Panc1 (cell line): Measurements from ENCODE around the gene MACROH2A1. TPM values are rescaled to one million over a fixed set of nuclear protein-coding genes. Genes with fewer than 3 reads are reported as not detected.

Source experiments
- ATAC-seq: fragments of 200-7000 bp; cut with Tn5 transposase; 2 replicates; pipeline ENCODE4 v1.9.1; 2020; ENCODE audit warnings: mild to moderate bottlenecking, moderate library complexity
- BruUV-seq: library from RNA; stranded (reverse); fragments of 400-500 nt; replicated peaks from 2 replicates; lab custom pipeline; 2021; lab: Mats Ljungman, UMichigan
- CTCF ChIA-PET: fragments of 300-600 bp; sonication (Branson Sonifier 250); formaldehyde crosslinking; loops from one replicate; lab custom pipeline; 2022; ENCODE audit warnings: antibody characterized with exemption; lab: Charles Lee
- POLR2A ChIA-PET: fragments of 300-600 bp; sonication (Branson Sonifier 250); formaldehyde crosslinking; loops from one replicate; lab custom pipeline; 2022; ENCODE audit warnings: antibody characterized with exemption; lab: Charles Lee
- DNase-seq: peaks from one replicate; pipeline ENCODE4 v3.0.0-alpha.2; 2010; ENCODE audit warnings: low read depth, low spot score
- H3K27ac ChIP-seq: 2 replicates; pipeline ENCODE4 v1.5.1; 2011; ENCODE audit warnings: mild to moderate bottlenecking, low read length, inconsistent platforms
- H3K27me3 ChIP-seq: fragments of 200-500 bp; sonication (Bioruptor generic); 2 replicates; pipeline ENCODE4 v1.6.0; 2014; ENCODE audit warnings: low read length, inconsistent platforms; ENCODE audit not compliant: control insufficient read depth, insufficient read depth
- H3K36me3 ChIP-seq: fragments of 200-500 bp; sonication (Bioruptor generic); 2 replicates; pipeline ENCODE4 v1.5.1; 2014; ENCODE audit warnings: inconsistent platforms, mild to moderate bottlenecking, low read length, moderate library complexity; ENCODE audit not compliant: control insufficient read depth, insufficient read depth
- H3K4me1 ChIP-seq: 2 replicates; pipeline ENCODE4 v1.5.1; 2011; ENCODE audit warnings: inconsistent platforms, mild to moderate bottlenecking, low read length, moderate library complexity; ENCODE audit not compliant: control insufficient read depth, insufficient read depth
- H3K4me3 ChIP-seq, 2 experiments: 2 replicates each; pipeline ENCODE4 v1.5.1; 2011 to 2012; ENCODE audit warnings: low read depth in 2 of 2, low read length in 2 of 2, mild to moderate bottlenecking in 2 of 2, inconsistent platforms in 1 of 2, moderate library complexity in 1 of 2
- H3K9me3 ChIP-seq: fragments of 200-500 bp; sonication (Bioruptor generic); 2 replicates; pipeline ENCODE4 v1.5.1; 2014; ENCODE audit warnings: low read depth, mild to moderate bottlenecking, inconsistent platforms, low read length, moderate library complexity; ENCODE audit not compliant: control insufficient read depth, insufficient read depth
- POLR2AphosphoS5 ChIP-seq: IDR thresholded peaks from 2 replicates; pipeline ENCODE4 v1.6.1; 2012; ENCODE audit warnings: mild to moderate bottlenecking, low read depth, low read length, moderate library complexity
- SIN3A ChIP-seq: IDR thresholded peaks from 2 replicates; pipeline ENCODE4 v1.6.1; 2012; ENCODE audit warnings: low read depth, mild to moderate bottlenecking, low read length, moderate library complexity, borderline replicate concordance; ENCODE audit not compliant: insufficient read depth
- TCF7L2 ChIP-seq: IDR thresholded peaks from 2 replicates; pipeline ENCODE4 v1.6.1; 2011; ENCODE audit warnings: mild to moderate bottlenecking, low read depth, low read length, inconsistent platforms
- in situ Hi-C: cut with HindIII; loops from 2 replicates; pipeline ENCODE4 v1.10.0; 2016; ENCODE audit warnings: low sequenced_read_pairs, low pct_unique_long_range_greater_than_20kb
- intact Hi-C: fragments of 100-400 bp; cut with micrococcal nuclease; formaldehyde crosslinking; loops from one replicate; pipeline ENCODE4 v1.10.0; 2022; ENCODE audit not compliant: unreplicated experiment
- total RNA-seq: library from RNA; stranded (reverse); gene quantifications from one replicate; pipeline ENCODE4 v1.2.1, GENCODE V29; 2021; ENCODE audit not compliant: unreplicated experiment
- TF ChIP-seq, protein P1 (sequence below), 2 experiments: IDR thresholded peaks; 2 replicates each; pipeline ENCODE4 v1.6.1; 2011 to 2012; ENCODE audit warnings: low read depth in 2 of 2, control low read depth in 1 of 2, low read length in 1 of 2, mild to moderate bottlenecking in 1 of 2, moderate library complexity in 1 of 2; ENCODE audit not compliant: insufficient read depth in 1 of 2
- TF ChIP-seq, protein P2 (sequence below): fragments of 450-650 bp; IDR thresholded peaks from 2 replicates; pipeline ENCODE4 v1.5.1; 2017; ENCODE audit warnings: mild to moderate bottlenecking

MACROH2A1 gene
- total RNA-seq, 1 experiment from 2014 or later: 162 TPM

DNA sequence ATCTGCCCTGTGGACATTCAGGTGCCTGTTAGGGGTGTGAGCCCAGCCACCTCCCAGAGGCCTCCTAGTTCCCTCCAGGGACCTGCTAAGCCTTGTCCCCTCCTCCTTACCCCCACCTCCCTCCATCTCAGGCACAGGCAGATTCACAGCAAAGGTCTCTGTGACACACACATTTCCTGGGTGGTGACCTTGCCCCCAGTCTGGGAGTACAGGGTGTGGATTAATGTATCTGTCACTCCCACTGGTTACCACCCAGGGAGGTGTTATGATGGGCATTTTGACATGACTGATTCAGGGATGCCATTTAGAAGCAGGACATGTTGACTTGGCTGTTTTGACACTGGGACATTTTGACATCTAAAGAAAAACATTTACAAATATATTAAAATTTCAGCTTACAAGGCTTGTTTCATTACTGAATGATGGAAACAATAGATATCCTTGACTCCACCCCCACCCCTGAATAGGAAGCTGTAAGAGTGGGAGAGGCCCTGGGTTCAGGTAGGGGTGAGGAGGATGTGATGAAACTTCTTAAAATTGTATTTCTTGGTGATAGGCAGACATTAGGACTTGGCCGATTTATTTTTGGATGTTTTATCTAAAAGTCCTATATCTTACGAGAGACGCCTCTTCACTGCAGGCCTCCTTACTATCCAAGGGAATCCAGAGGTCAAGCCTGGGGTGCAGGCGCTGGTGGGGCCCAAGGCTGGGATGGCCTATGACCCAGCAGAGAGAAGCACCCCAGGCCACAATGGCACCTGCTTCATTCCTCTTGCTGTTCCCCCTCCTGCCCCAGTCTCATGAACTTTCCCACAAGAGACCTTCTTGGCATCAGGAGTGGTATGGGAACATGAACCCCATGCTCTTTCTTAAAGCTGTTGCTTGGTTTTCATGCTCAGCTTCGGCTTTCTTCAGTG is 101.9 kb downstream of the MACROH2A1 start:
- Histone ChIP-seq H3K36me3 (no peaks in the 10 kb centered on the region), H3K27ac (no peak overlapping the region), H3K27me3 (peaks cover 20% of the 10 kb centered on the region; the same call in 1 of the 2 replicates), H3K9me3 (no peaks in the 10 kb centered on the region), H3K4me1 (no peaks in the 10 kb centered on the region), H3K4me3 (no peak overlapping the region)
- TF ChIP-seq, protein P1, sequence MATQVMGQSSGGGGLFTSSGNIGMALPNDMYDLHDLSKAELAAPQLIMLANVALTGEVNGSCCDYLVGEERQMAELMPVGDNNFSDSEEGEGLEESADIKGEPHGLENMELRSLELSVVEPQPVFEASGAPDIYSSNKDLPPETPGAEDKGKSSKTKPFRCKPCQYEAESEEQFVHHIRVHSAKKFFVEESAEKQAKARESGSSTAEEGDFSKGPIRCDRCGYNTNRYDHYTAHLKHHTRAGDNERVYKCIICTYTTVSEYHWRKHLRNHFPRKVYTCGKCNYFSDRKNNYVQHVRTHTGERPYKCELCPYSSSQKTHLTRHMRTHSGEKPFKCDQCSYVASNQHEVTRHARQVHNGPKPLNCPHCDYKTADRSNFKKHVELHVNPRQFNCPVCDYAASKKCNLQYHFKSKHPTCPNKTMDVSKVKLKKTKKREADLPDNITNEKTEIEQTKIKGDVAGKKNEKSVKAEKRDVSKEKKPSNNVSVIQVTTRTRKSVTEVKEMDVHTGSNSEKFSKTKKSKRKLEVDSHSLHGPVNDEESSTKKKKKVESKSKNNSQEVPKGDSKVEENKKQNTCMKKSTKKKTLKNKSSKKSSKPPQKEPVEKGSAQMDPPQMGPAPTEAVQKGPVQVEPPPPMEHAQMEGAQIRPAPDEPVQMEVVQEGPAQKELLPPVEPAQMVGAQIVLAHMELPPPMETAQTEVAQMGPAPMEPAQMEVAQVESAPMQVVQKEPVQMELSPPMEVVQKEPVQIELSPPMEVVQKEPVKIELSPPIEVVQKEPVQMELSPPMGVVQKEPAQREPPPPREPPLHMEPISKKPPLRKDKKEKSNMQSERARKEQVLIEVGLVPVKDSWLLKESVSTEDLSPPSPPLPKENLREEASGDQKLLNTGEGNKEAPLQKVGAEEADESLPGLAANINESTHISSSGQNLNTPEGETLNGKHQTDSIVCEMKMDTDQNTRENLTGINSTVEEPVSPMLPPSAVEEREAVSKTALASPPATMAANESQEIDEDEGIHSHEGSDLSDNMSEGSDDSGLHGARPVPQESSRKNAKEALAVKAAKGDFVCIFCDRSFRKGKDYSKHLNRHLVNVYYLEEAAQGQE (IDR thresholded peaks at IDR 0.05; ENCODE audit: insufficient read depth in 1 of 2, low read depth in 2 of 2, low read length in 1 of 2): no peak
- TF ChIP-seq, protein P2, sequence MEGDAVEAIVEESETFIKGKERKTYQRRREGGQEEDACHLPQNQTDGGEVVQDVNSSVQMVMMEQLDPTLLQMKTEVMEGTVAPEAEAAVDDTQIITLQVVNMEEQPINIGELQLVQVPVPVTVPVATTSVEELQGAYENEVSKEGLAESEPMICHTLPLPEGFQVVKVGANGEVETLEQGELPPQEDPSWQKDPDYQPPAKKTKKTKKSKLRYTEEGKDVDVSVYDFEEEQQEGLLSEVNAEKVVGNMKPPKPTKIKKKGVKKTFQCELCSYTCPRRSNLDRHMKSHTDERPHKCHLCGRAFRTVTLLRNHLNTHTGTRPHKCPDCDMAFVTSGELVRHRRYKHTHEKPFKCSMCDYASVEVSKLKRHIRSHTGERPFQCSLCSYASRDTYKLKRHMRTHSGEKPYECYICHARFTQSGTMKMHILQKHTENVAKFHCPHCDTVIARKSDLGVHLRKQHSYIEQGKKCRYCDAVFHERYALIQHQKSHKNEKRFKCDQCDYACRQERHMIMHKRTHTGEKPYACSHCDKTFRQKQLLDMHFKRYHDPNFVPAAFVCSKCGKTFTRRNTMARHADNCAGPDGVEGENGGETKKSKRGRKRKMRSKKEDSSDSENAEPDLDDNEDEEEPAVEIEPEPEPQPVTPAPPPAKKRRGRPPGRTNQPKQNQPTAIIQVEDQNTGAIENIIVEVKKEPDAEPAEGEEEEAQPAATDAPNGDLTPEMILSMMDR: no peak
- TF ChIP-seq TCF7L2: no peak
- TF ChIP-seq POLR2AphosphoS5: no peak
- no peak for TF ChIP-seq SIN3A
- intact Hi-C loops: no loop called here
- in situ Hi-C loops: no loop called here
- ChIA-PET CTCF (no interaction called here), POLR2A (no interaction called here)
- ATAC-seq: no peak
- BruUV-seq: no TSS peak
- DNase-seq: no peak

DNA sequence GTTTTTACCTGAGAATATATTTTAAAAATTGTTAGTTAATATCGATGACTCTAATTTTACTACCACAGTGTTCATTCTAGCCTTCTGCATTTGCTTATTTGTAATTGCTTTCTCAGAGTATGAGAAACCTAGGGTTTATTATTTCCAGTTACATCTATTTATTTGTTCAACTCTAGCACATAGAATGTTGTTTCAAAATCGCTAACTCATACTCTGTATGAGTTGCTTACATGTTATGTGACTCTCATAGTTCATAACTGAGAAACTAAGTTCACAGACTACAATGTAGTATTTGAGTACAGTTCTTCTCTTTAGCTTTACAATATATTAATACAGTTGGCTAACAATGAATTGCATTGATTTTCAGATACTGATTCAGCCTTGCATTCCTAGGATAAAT is 103.2 kb downstream of the MACROH2A1 start:
- Histone ChIP-seq H3K4me3 (no peak overlapping the region), H3K9me3 (no peaks in the 10 kb centered on the region), H3K27ac (no peak overlapping the region), H3K27me3 (peaks cover 18% of the 10 kb centered on the region; the same call in 1 of the 2 replicates), H3K4me1 (no peaks in the 10 kb centered on the region), H3K36me3 (no peaks in the 10 kb centered on the region)
- CTCF ChIA-PET: no interaction called here
- no peak for ATAC-seq
- TF ChIP-seq TCF7L2 (no peak), SIN3A (no peak), POLR2AphosphoS5 (no peak)
- TF ChIP-seq, protein P2: no peak
- TF ChIP-seq, protein P1 (IDR thresholded peaks at IDR 0.05; ENCODE audit: insufficient read depth in 1 of 2, low read depth in 2 of 2, low read length in 1 of 2): no peak
- intact Hi-C loops (no loop called here), in situ Hi-C loops (no loop called here)
- POLR2A ChIA-PET: no interaction called here
- no TSS peak for BruUV-seq
- DNase-seq: no peak
